BLaER1 (cell line): ENCODE measurements around the gene DDX20.
A peak's percentile ranks its signal among the peaks of the same experiment; 100 is the strongest.

ENCODE experiments used
- H3K27ac ChIP-seq: shearing (Covaris generic); formaldehyde crosslinking; 2 replicates; pipeline ENCODE4 v1.8.1; 2022
- H3K27me3 ChIP-seq: shearing (Covaris generic); formaldehyde crosslinking; 2 replicates; pipeline ENCODE4 v1.8.1; 2022
- H3K36me3 ChIP-seq: shearing (Covaris generic); formaldehyde crosslinking; 2 replicates; pipeline ENCODE4 v1.8.1; 2022
- H3K4me1 ChIP-seq: shearing (Covaris generic); formaldehyde crosslinking; 2 replicates; pipeline ENCODE4 v1.8.1; 2022
- H3K4me2 ChIP-seq: shearing (Covaris generic); formaldehyde crosslinking; 2 replicates; pipeline ENCODE4 v1.8.1; 2022
- H3K4me3 ChIP-seq: shearing (Covaris generic); formaldehyde crosslinking; 2 replicates; pipeline ENCODE4 v1.8.1; 2022
- H3K9ac ChIP-seq: shearing (Covaris generic); formaldehyde crosslinking; 2 replicates; pipeline ENCODE4 v1.8.1; 2022
- H3K9me3 ChIP-seq: shearing (Covaris generic); formaldehyde crosslinking; 2 replicates; pipeline ENCODE4 v1.8.1; 2022
- H4K20me1 ChIP-seq: shearing (Covaris generic); formaldehyde crosslinking; 2 replicates; pipeline ENCODE4 v1.8.1; 2022
- Cebpa-rat ChIP-seq: shearing (Covaris generic); IDR thresholded peaks from 2 replicates; pipeline ENCODE4 v1.8.1; 2022

Gene DDX20

GRCh38 chr1:111732718-111733117, 23.0 kb upstream of the DDX20 start:
- Histone ChIP-seq H3K4me1 (peaks cover 52% of the 10 kb centered on the region), H3K9me3 (no peaks in the 10 kb centered on the region), H3K27ac (peak overlapping the region; percentile 79), H3K4me2 (peak overlapping the region; percentile 92), H3K27me3 (no peaks in the 10 kb centered on the region; the same call in 1 of the 2 replicates), H3K9ac (no peak overlapping the region), H3K36me3 (no peaks in the 10 kb centered on the region), H3K4me3 (no peak overlapping the region), H4K20me1 (peaks cover 12% of the 10 kb centered on the region; the same call in 1 of the 2 replicates)
- TF ChIP-seq Cebpa-rat: no peak

DNA sequence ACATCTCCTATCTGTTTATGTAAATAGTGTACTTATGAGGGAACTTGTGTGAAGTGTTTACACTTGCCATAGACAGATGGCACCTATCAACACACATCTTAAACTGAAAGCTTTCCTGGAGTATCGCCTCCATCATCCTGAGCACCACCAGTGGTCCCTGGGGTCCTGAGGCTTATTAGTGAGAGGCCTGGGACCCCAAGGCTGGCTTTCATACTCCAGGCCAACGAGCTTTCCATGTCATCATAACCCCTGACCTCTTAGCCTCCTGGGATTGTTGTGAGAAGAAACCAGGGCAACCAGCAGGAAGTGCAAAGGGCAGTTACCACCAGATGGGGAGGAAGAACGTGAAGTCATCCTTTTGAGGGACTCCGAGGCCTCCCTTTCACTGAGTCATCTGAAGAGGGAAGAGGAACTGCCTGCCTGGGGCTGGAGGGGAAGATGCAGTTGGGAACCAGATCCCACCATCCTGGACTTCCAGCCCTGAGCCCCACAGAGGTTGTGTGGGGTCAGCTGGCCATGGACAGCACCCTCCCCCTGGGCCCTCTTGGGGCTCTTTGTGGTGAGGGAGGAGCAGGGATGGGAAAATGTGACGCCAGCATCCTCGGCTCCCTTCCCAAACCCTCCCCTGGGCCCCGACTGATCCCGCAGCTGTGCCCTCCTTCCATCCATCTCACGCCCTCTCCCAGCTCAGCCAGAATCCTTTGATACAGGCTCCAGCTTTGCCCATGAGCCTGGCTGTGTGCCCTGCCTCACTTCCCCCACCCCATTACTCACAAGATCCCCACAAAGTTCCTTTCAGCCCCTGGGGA, 22.3 kb upstream of the DDX20 start:
- no peaks in the 10 kb centered on the region for H3K9me3 ChIP-seq
- TF ChIP-seq Cebpa-rat: no peak
- H3K27ac ChIP-seq: peak overlapping the region; percentile 79
- peak overlapping the region; percentile 44; the same call in 1 of the 2 replicates for H3K4me3 ChIP-seq
- peak overlapping the region; percentile 92 for H3K4me2 ChIP-seq
- peaks cover 12% of the 10 kb centered on the region; the same call in 1 of the 2 replicates for H4K20me1 ChIP-seq
- peak overlapping the region; percentile 55; the same call in 1 of the 2 replicates for H3K9ac ChIP-seq
- H3K4me1 ChIP-seq: peaks cover 58% of the 10 kb centered on the region
- peaks cover 3% of the 10 kb centered on the region; the same call in 1 of the 2 replicates for H3K27me3 ChIP-seq
- H3K36me3 ChIP-seq: no peaks in the 10 kb centered on the region

DNA sequence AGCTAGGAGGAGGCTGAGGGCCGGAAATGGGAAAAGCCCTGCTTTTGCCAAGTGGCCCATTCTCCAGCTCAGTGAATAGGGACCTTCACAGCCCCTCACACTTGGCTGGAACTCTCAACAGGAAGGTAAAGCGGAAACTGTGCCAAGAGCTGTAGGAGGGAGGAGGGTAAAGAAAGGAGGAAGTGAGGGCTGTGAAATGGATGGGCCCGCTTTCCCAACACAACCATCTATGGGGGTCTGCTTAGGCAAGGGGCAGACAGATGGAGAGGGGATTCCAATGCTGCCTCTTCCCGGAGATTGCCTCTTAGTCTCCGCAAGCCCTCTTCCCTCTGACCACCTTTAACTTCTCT, 21.7 kb upstream of the DDX20 start:
- Histone ChIP-seq H3K4me1 (peaks cover 64% of the 10 kb centered on the region), H4K20me1 (peaks cover 12% of the 10 kb centered on the region; the same call in 1 of the 2 replicates), H3K9ac (peak overlapping the region; percentile 55; the same call in 1 of the 2 replicates), H3K4me3 (peak overlapping the region; percentile 44; the same call in 1 of the 2 replicates), H3K27ac (peak overlapping the region; percentile 79), H3K27me3 (peaks cover 9% of the 10 kb centered on the region; the same call in 1 of the 2 replicates), H3K9me3 (no peaks in the 10 kb centered on the region), H3K36me3 (no peaks in the 10 kb centered on the region), H3K4me2 (peak overlapping the region; percentile 92)
- TF ChIP-seq Cebpa-rat: no peak

DNA sequence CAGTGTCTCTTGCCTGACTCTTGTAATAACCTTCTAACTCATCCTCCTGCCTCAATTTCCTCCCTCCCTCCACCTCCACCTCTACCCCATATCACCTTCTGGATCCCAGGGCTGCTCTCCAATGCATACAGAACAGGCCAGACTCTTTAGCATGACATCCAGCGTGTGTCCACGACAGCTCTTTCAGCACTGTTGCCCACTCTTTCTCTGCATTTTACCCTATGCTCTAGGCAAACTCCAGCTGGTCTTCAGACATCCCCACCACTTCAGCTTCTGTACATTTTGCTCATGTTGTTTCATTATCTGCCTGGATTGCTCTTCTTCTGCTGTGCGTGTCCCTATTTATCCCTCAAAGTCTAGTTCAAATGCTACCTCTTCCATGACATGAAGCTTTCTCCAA, 21.3 kb upstream of the DDX20 start:
- H3K27ac ChIP-seq: peak overlapping the region; percentile 79
- peaks cover 12% of the 10 kb centered on the region for H3K27me3 ChIP-seq
- peak overlapping the region; percentile 92 for H3K4me2 ChIP-seq
- H3K4me3 ChIP-seq: no peak overlapping the region
- H3K36me3 ChIP-seq: no peaks in the 10 kb centered on the region
- H3K9me3 ChIP-seq: no peaks in the 10 kb centered on the region
- H3K4me1 ChIP-seq: peaks cover 65% of the 10 kb centered on the region
- H4K20me1 ChIP-seq: peaks cover 12% of the 10 kb centered on the region; the same call in 1 of the 2 replicates
- H3K9ac ChIP-seq: no peak overlapping the region
- TF ChIP-seq Cebpa-rat: no peak

GRCh38 chr1:111734856-111735255, 20.8 kb upstream of the DDX20 start:
- Histone ChIP-seq H3K27ac (peak overlapping the region; percentile 79; the same call in 1 of the 2 replicates), H3K27me3 (peaks cover 16% of the 10 kb centered on the region), H3K9me3 (no peaks in the 10 kb centered on the region), H3K9ac (no peak overlapping the region), H3K4me1 (peaks cover 69% of the 10 kb centered on the region), H3K36me3 (no peaks in the 10 kb centered on the region), H3K4me3 (no peak overlapping the region), H3K4me2 (peak overlapping the region; percentile 92), H4K20me1 (peaks cover 12% of the 10 kb centered on the region; the same call in 1 of the 2 replicates)
- no peak for TF ChIP-seq Cebpa-rat

DNA sequence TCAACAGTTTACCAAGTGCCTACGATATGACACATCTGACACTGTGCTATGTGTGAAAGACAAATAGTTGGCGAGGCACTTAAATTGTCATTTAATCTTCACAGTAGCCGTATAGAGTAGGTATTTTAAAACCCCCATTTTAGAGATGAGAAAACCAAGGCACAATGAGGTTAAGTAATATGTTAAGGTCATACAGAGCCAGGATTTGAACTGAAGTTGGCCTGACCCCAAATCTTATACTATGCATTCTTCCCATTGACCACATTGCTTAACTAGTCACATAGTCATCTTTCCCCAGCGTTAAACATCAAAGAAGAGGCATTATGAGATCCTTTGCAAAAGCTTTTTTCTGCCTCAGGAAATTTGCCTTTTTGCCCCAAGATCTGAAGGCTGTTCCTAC, 20.4 kb upstream of the DDX20 start:
- peak overlapping the region; percentile 95 for H3K4me2 ChIP-seq

DNA sequence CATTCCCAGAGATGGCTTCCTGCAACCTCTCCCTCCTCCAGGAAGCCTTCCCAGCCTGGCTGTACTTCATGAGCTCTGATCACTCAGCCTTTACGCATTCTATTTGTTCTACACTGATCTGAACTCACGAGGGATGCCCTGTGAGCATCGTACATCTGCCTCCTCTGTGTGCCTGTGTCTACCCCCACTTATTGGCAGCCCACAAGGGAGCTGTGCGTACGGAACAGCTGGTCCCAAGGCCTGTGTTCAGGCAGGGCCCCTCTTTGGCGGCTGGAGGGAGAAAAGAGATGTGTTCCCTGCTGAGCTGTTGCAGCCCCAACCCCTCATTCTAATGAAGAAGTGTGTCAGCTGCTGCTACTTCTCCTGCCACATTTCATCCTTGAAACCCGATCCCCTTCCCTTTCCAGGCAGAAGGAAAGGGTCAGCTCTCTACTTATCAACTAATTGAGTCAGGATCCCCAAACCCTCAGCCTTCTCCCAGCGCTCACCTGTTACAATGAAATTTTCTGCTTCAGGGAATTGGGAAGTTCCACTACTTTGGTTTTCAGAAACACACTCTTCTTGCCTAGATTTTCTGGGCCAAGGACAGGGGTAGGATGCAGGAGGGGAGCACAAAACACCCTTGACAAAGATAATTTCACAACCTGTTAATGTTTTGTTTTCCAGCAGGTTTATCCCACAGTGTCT, 19.7 kb upstream of the DDX20 start:
- peaks cover 12% of the 10 kb centered on the region for H4K20me1 ChIP-seq
- TF ChIP-seq Cebpa-rat: no peak
- H3K4me2 ChIP-seq: peak overlapping the region; percentile 95

More for the DNA sequence above, 20.4 kb upstream of the DDX20 start:
- Histone ChIP-seq H3K4me3 (no peak overlapping the region), H3K9me3 (no peaks in the 10 kb centered on the region), H3K9ac (no peak overlapping the region), H4K20me1 (peaks cover 12% of the 10 kb centered on the region), H3K27ac (no peak overlapping the region), H3K27me3 (peaks cover 21% of the 10 kb centered on the region), H3K4me1 (peaks cover 74% of the 10 kb centered on the region), H3K36me3 (no peaks in the 10 kb centered on the region)
- TF ChIP-seq Cebpa-rat: no peak

DNA sequence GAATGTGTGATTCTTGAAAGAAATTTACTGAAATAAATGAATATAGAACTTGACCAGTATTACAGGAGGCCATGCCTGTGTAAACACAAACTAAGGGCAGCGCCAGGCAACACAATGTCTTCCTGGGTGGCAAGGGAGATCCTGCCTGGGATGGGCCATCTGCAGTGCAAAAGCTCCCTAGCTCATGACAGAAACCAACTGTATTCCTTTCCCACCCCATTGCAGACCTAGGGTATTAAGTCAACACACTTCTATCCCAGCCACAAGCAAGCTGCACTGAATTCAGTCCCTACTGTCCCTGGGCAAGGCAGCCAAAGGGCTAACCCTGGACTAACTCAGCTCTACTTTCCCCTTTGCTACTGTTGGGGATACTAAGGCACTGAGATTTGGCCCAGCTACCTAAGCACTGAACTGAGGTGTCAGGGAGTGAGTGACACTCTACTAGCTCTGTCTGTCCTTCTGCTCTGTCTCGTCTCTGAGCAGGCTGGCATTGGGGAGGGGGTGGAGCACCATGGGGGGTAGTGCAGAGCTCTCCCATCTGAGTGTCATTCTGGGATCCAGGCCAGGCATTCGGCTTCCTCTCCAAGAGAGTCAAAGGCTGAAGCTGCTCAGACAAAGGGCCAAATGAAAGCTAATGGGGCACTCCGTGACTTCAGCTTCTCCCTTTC, 19.0 kb upstream of the DDX20 start:
- Histone ChIP-seq H3K4me2 (peak overlapping the region; percentile 95), H3K4me1 (peaks cover 76% of the 10 kb centered on the region), H3K9me3 (no peaks in the 10 kb centered on the region), H3K9ac (no peak overlapping the region), H4K20me1 (peaks cover 12% of the 10 kb centered on the region), H3K27me3 (peaks cover 34% of the 10 kb centered on the region), H3K27ac (no peak overlapping the region), H3K36me3 (no peaks in the 10 kb centered on the region), H3K4me3 (no peak overlapping the region)
- TF ChIP-seq Cebpa-rat: no peak

More for the DNA sequence above, 19.7 kb upstream of the DDX20 start:
- H3K4me1 ChIP-seq: peaks cover 76% of the 10 kb centered on the region
- H3K27ac ChIP-seq: no peak overlapping the region
- no peak overlapping the region for H3K9ac ChIP-seq
- no peaks in the 10 kb centered on the region for H3K9me3 ChIP-seq
- H3K27me3 ChIP-seq: peaks cover 28% of the 10 kb centered on the region
- H3K36me3 ChIP-seq: no peaks in the 10 kb centered on the region
- H3K4me3 ChIP-seq: no peak overlapping the region
